Liver (tissue), 9 donors: Measurements from ENCODE around the gene RLN2. TPM values are rescaled to one million over a fixed set of nuclear protein-coding genes. Genes with fewer than 3 reads are reported as not detected.

ENCODE experiments used
- DNase-seq: peaks from one replicate; pipeline ENCODE4 v3.0.0-alpha.2; 2017; ENCODE audit warnings: low spot score
- H3K27ac ChIP-seq, 2 donors: one replicate each; pipeline ENCODE4 v1.7.0; 2013; ENCODE audit warnings: inconsistent platforms in 2 of 2, low read length in 2 of 2, control low read depth in 1 of 2, low read depth in 1 of 2, mild to moderate bottlenecking in 1 of 2
- H3K27me3 ChIP-seq, 4 donors: one replicate each; pipeline versions ENCODE4 v1.6.1 to v1.7.0; 2013; ENCODE audit warnings: low read length in 3 of 4, inconsistent platforms in 1 of 4, mild to moderate bottlenecking in 1 of 4, moderate library complexity in 1 of 4; ENCODE audit not compliant: control insufficient read depth in 4 of 4, insufficient read depth in 4 of 4
- H3K36me3 ChIP-seq, 4 donors: one replicate each; pipeline versions ENCODE4 v1.6.1 to v1.7.0; 2013; ENCODE audit warnings: low read length in 3 of 4, mild to moderate bottlenecking in 3 of 4, low read depth in 1 of 4, moderate library complexity in 1 of 4; ENCODE audit not compliant: control insufficient read depth in 4 of 4, insufficient read depth in 3 of 4
- H3K4me1 ChIP-seq, 4 donors: one replicate each; pipeline versions ENCODE4 v1.6.1 to v1.7.0; 2013; ENCODE audit warnings: low read length in 3 of 4, mild to moderate bottlenecking in 3 of 4, moderate library complexity in 1 of 4; ENCODE audit not compliant: control insufficient read depth in 4 of 4, insufficient read depth in 4 of 4
- H3K4me3 ChIP-seq, 3 donors: one replicate each; pipeline versions ENCODE4 v1.6.1 to v1.7.0; 2013; ENCODE audit warnings: low read length in 3 of 3, control low read depth in 1 of 3, low read depth in 1 of 3, mild to moderate bottlenecking in 1 of 3
- H3K9ac ChIP-seq, 2 donors: one replicate each; pipeline ENCODE4 v1.7.0; 2013; ENCODE audit warnings: low read length in 2 of 2, mild to moderate bottlenecking in 2 of 2, moderate library complexity in 2 of 2, control low read depth in 1 of 2, low read depth in 1 of 2
- H3K9me3 ChIP-seq, 4 donors: one replicate each; pipeline versions ENCODE4 v1.6.1 to v1.7.0; 2013; ENCODE audit warnings: low read length in 3 of 4; ENCODE audit not compliant: control insufficient read depth in 4 of 4
- EGR1 ChIP-seq, 2 donors: IDR thresholded peaks; 2 replicates each; pipeline ENCODE4 v1.6.1; 2016 to 2018; ENCODE audit warnings: antibody characterized with exemption in 2 of 2, low read depth in 2 of 2
- FOXA1 ChIP-seq: IDR thresholded peaks from 2 replicates; pipeline ENCODE4 v1.6.1; 2016; ENCODE audit warnings: antibody characterized with exemption
- FOXA2 ChIP-seq: IDR thresholded peaks from 2 replicates; pipeline ENCODE4 v1.6.1; 2016; ENCODE audit warnings: antibody characterized with exemption
- GABPA ChIP-seq, 2 donors: IDR thresholded peaks in 1 of 2; conservative IDR thresholded peaks in 1 of 2; 2 replicates each; pipeline ENCODE4 v1.6.1; 2016; ENCODE audit warnings: antibody characterized with exemption in 2 of 2, mild to moderate bottlenecking in 1 of 2, moderate library complexity in 1 of 2
- HNF4A ChIP-seq, 2 donors: conservative IDR thresholded peaks; 2 replicates each; pipeline ENCODE4 v1.6.1; 2016; ENCODE audit warnings: antibody characterized with exemption in 2 of 2, mild to moderate bottlenecking in 2 of 2
- HNF4G ChIP-seq: IDR thresholded peaks from 2 replicates; pipeline ENCODE4 v1.6.1; 2016; ENCODE audit warnings: antibody characterized with exemption
- JUND ChIP-seq, 2 donors: IDR thresholded peaks; 2 replicates each; pipeline ENCODE4 v1.6.1; 2016; ENCODE audit warnings: antibody characterized with exemption in 2 of 2
- RAD21 ChIP-seq, 2 donors: IDR thresholded peaks; 2 replicates each; pipeline ENCODE4 v1.6.1; 2016; ENCODE audit warnings: antibody characterized with exemption in 2 of 2, mild to moderate bottlenecking in 2 of 2
- RXRA ChIP-seq, 2 donors: IDR thresholded peaks; 2 replicates each; pipeline ENCODE4 v1.6.1; 2017 to 2018; ENCODE audit warnings: antibody characterized with exemption in 2 of 2, mild to moderate bottlenecking in 1 of 2
- SP1 ChIP-seq: IDR thresholded peaks from 2 replicates; pipeline ENCODE4 v1.6.1; 2018; ENCODE audit warnings: antibody characterized with exemption, mild to moderate bottlenecking
- TAF1 ChIP-seq: conservative IDR thresholded peaks from 2 replicates; pipeline ENCODE4 v1.6.1; 2016; ENCODE audit warnings: antibody characterized with exemption, mild to moderate bottlenecking
- WGBS: extraction: QIAGEN DNeasy Blood & Tissue Kit; methylation state at CpG from one replicate; pipeline ENCODE4 v1.1.7; 2013; 5-methylcytosine and 5-hydroxymethylcytosine counted together
- polyA plus RNA-seq, 2 donors: library from polyadenylated mRNA; stranded (reverse) in 1 of 2; unstranded in 1 of 2; fragments of 200-250 nt in 1 of 2; fragments of >200 nt in 1 of 2; fragmentation: Nextera tagmentation in 1 of 2; extraction: Ambion mirVana in 1 of 2; gene quantifications; one replicate each; pipeline versions ENCODE4 v1.2.1 to v1.2.3, GENCODE V29; 2013 to 2015
- total RNA-seq, 2 donors: library from RNA; depleted of rRNA; stranded (reverse); fragments of >200 nt; gene quantifications; one replicate each; pipeline ENCODE4 v1.2.3, GENCODE V29; 2014
- TF ChIP-seq, protein P1 (sequence below): IDR thresholded peaks from 2 replicates; pipeline ENCODE4 v1.6.1; 2016; ENCODE audit warnings: antibody characterized with exemption
- TF ChIP-seq, protein P2 (sequence below): IDR thresholded peaks from 2 replicates; pipeline ENCODE4 v1.6.1; 2016; ENCODE audit warnings: antibody characterized with exemption, mild to moderate bottlenecking
- TF ChIP-seq, protein P3 (sequence below): IDR thresholded peaks from 2 replicates; pipeline ENCODE4 v1.6.1; 2016; ENCODE audit warnings: antibody characterized with exemption
- TF ChIP-seq, protein P4 (sequence below): IDR thresholded peaks from 2 replicates; pipeline ENCODE4 v1.6.1; 2016; ENCODE audit warnings: antibody characterized with exemption
- donor health status: healthy.
- donor health status: healthy.
- donor health status: healthy.
- donor health status: healthy.
- donor health status: healthy.

The RLN2 gene
- total and polyA plus RNA-seq, 4 donors, result 0.33 TPM; not detected in 3

DNA sequence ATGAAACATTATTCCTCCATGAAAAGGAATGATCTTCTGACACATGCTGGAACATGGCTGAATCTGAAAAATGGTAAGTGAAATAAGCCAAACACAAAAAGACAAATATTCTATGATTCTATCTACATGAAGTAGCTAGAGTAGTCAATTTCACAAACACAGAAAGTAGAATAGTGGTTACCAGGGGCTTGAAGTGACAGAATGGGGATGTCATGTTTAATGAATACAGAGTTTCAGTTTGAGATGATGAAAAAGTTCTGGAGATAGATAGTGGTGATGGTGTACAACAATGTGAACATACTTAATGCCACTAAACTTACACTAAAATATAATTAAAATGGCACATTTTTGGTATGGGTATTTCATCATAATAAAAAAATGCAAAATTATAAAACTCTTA, 18.3 kb downstream of the RLN2 start:
- peaks cover 0 to 3% (median 2%) of the 10 kb centered on the region in 4 donors for H3K27me3 ChIP-seq
- H3K4me1 ChIP-seq, result no peaks in the 10 kb centered on the region
- H3K9ac ChIP-seq, result no peak overlapping the region
- no peaks in the 10 kb centered on the region for H3K9me3 ChIP-seq
- H3K36me3 ChIP-seq, result no peaks in the 10 kb centered on the region
- DNase-seq, result no peak
- no peak overlapping the region for H3K4me3 ChIP-seq
- no peak overlapping the region for H3K27ac ChIP-seq
- TF ChIP-seq EGR1 (IDR thresholded peaks at IDR 0.05; ENCODE audit: low read depth in 2 of 2) (no peak), SP1 (no peak), GABPA (IDR thresholded peaks at IDR 0.05 in 1 of 2, conservative IDR thresholded peaks at IDR 0.05 in 1 of 2) (no peak), FOXA1 (no peak), RAD21 (IDR thresholded peaks at IDR 0.05) (no peak), HNF4A (conservative IDR thresholded peaks at IDR 0.05) (no peak), HNF4G (no peak), RXRA (IDR thresholded peaks at IDR 0.05) (no peak), TAF1 (no peak)
- TF ChIP-seq, protein P1, sequence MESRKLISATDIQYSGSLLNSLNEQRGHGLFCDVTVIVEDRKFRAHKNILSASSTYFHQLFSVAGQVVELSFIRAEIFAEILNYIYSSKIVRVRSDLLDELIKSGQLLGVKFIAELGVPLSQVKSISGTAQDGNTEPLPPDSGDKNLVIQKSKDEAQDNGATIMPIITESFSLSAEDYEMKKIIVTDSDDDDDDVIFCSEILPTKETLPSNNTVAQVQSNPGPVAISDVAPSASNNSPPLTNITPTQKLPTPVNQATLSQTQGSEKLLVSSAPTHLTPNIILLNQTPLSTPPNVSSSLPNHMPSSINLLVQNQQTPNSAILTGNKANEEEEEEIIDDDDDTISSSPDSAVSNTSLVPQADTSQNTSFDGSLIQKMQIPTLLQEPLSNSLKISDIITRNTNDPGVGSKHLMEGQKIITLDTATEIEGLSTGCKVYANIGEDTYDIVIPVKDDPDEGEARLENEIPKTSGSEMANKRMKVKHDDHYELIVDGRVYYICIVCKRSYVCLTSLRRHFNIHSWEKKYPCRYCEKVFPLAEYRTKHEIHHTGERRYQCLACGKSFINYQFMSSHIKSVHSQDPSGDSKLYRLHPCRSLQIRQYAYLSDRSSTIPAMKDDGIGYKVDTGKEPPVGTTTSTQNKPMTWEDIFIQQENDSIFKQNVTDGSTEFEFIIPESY, result no peak
- TF ChIP-seq, protein P2, sequence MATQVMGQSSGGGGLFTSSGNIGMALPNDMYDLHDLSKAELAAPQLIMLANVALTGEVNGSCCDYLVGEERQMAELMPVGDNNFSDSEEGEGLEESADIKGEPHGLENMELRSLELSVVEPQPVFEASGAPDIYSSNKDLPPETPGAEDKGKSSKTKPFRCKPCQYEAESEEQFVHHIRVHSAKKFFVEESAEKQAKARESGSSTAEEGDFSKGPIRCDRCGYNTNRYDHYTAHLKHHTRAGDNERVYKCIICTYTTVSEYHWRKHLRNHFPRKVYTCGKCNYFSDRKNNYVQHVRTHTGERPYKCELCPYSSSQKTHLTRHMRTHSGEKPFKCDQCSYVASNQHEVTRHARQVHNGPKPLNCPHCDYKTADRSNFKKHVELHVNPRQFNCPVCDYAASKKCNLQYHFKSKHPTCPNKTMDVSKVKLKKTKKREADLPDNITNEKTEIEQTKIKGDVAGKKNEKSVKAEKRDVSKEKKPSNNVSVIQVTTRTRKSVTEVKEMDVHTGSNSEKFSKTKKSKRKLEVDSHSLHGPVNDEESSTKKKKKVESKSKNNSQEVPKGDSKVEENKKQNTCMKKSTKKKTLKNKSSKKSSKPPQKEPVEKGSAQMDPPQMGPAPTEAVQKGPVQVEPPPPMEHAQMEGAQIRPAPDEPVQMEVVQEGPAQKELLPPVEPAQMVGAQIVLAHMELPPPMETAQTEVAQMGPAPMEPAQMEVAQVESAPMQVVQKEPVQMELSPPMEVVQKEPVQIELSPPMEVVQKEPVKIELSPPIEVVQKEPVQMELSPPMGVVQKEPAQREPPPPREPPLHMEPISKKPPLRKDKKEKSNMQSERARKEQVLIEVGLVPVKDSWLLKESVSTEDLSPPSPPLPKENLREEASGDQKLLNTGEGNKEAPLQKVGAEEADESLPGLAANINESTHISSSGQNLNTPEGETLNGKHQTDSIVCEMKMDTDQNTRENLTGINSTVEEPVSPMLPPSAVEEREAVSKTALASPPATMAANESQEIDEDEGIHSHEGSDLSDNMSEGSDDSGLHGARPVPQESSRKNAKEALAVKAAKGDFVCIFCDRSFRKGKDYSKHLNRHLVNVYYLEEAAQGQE, result no peak
- TF ChIP-seq, protein P3, sequence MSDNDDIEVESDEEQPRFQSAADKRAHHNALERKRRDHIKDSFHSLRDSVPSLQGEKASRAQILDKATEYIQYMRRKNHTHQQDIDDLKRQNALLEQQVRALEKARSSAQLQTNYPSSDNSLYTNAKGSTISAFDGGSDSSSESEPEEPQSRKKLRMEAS, result no peak
- TF ChIP-seq, protein P4, sequence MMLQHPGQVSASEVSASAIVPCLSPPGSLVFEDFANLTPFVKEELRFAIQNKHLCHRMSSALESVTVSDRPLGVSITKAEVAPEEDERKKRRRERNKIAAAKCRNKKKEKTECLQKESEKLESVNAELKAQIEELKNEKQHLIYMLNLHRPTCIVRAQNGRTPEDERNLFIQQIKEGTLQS, result no peak

DNA sequence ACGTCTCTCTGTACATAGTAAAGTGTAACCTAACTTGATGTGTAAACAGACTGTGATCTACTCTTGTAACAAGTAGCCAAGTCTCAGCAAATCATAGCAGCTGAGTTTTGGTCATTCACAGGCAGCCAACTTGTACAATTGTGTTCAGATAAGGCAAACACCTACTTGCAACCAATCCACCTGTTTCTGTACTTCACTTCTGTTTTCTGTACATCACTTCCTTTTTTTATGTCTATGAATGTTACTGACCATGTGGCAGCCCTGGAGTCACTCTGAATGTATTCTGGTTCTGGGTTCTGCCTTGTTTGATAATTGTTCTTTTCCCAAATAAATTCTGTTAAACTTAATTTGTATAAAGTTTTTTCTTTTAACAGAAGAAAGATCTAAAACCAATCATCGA, 26.0 kb downstream of the RLN2 start:
- H3K36me3 ChIP-seq, result no peaks in the 10 kb centered on the region
- no peaks in the 10 kb centered on the region for H3K27me3 ChIP-seq
- H3K4me3 ChIP-seq, result no peak overlapping the region
- H3K27ac ChIP-seq, result no peak overlapping the region
- H3K9ac ChIP-seq, result no peak overlapping the region
- H3K9me3 ChIP-seq, result no peaks in the 10 kb centered on the region
- WGBS, result 48% methylated on average over 2 of the region's 2 CpGs
- no peaks in the 10 kb centered on the region for H3K4me1 ChIP-seq
- TF ChIP-seq FOXA2 (no peak), EGR1 (IDR thresholded peaks at IDR 0.05; ENCODE audit: low read depth in 2 of 2) (no peak), SP1 (no peak), JUND (IDR thresholded peaks at IDR 0.05) (no peak), GABPA (IDR thresholded peaks at IDR 0.05 in 1 of 2, conservative IDR thresholded peaks at IDR 0.05 in 1 of 2) (no peak), HNF4G (no peak)
- TF ChIP-seq, protein P2, result no peak
- TF ChIP-seq, protein P1, result no peak
- DNase-seq, result no peak
